HEK293 (cell line): ENCODE data around the gene CNTN4.
A peak's percentile ranks its signal among the peaks of the same experiment; 100 is the strongest.

ENCODE experiments used
- CTCF ChIA-PET: fragments of 350-600 bp; formaldehyde crosslinking; extraction: SDS; loops from one replicate; lab custom pipeline; 2021; ENCODE audit warnings: antibody characterized with exemption; lab: Yijun Ruan, JAX
- POLR2A ChIA-PET: fragments of 300-600 bp; formaldehyde crosslinking; extraction: SDS; loops from one replicate; lab custom pipeline; 2020; ENCODE audit warnings: antibody characterized with exemption, inconsistent platforms; lab: Yijun Ruan, JAX
- H3K27ac ChIP-seq: fragments of 200-500 bp; sonication (Bioruptor generic); 2 replicates; pipeline ENCODE4 v1.5.1; 2014; ENCODE audit warnings: low read depth, low read length, control low read depth, inconsistent platforms; ENCODE audit errors: extremely low read depth
- H3K36me3 ChIP-seq, 2 experiments: fragments of 200-500 bp in 1 of 2; sonication (Bioruptor generic) in 1 of 2; 1 replicate in 1 of 2; 2 replicates in 1 of 2; pipeline ENCODE4 v1.5.1; 2014 to 2017; ENCODE audit warnings: inconsistent platforms in 2 of 2, low read length in 2 of 2; ENCODE audit not compliant: control insufficient read depth in 2 of 2, insufficient read depth in 1 of 2
- H3K4me1 ChIP-seq: fragments of 200-500 bp; sonication (Bioruptor generic); 2 replicates; pipeline ENCODE4 v1.5.1; 2014; ENCODE audit warnings: mild to moderate bottlenecking, low read length, inconsistent platforms; ENCODE audit not compliant: control insufficient read depth, insufficient read depth
- H3K4me3 ChIP-seq: 2 replicates; pipeline ENCODE4 v1.5.1; 2011; ENCODE audit warnings: low read depth, mild to moderate bottlenecking, control low read depth, low read length, moderate library complexity
- H3K9me3 ChIP-seq: fragments of 200-500 bp; sonication (Bioruptor generic); 2 replicates; pipeline ENCODE4 v1.5.1; 2014; ENCODE audit warnings: low read depth, low read length, inconsistent platforms; ENCODE audit not compliant: control insufficient read depth, insufficient read depth
- AEBP2 ChIP-seq: fragments of 450-650 bp; formaldehyde crosslinking; IDR thresholded peaks from 2 replicates; pipeline ENCODE4 v1.5.1; 2016; ENCODE audit warnings: missing biosample characterization, missing genetic modification characterization, borderline replicate concordance
- ZNF140 ChIP-seq: fragments of 450-650 bp; formaldehyde crosslinking; IDR thresholded peaks from 2 replicates; pipeline ENCODE4 v1.5.1; 2016; ENCODE audit warnings: missing biosample characterization, missing genetic modification characterization
- ZNF580 ChIP-seq: fragments of 450-650 bp; formaldehyde crosslinking; IDR thresholded peaks from 2 replicates; pipeline ENCODE4 v1.5.1; 2016; ENCODE audit warnings: missing biosample characterization, missing genetic modification characterization

CNTN4 gene

GRCh38 chr3:3107181-3107580 lies 1008.5 kb downstream of the CNTN4 start:
- CTCF ChIA-PET: interaction anchor here (0.6 to 1.2 kb wide), 2 partner anchors 12 to 27 kb away, joined by 3 read pairs; no protein-coding TSS in a partner anchor
- Histone ChIP-seq H3K9me3 (no peaks in the 10 kb centered on the region), H3K27ac (no peak overlapping the region), H3K36me3 (no peaks in the 10 kb centered on the region), H3K4me3 (no peak overlapping the region), H3K4me1 (peaks cover 9% of the 10 kb centered on the region; the same call in 1 of the 2 replicates)
- POLR2A ChIA-PET: interaction anchor here (0.7 kb wide), 1 partner anchor 25 kb away, joined by 4 read pairs; no protein-coding TSS in a partner anchor
- TF ChIP-seq ZNF140 (tag by site-specific recombination): peak; percentile 90
- no peak for TF ChIP-seq ZNF580 (tag by site-specific recombination)
- no peak for TF ChIP-seq AEBP2 (tag by site-specific recombination)
